Kasumi-1 (cell line): Measurements from ENCODE around the gene MRPS23.

Experiments used
- DNase-seq, 2 experiments: peaks; one replicate each; lab custom pipeline; 2025; lab: John Stamatoyannopoulos, UW

The MRPS23 gene

GRCh38 chr17:57849874-57850754, at the start of gene MRPS23:
TSS of gene MRPS23 (minus strand) at chr17:57850044. CDS start at chr17:57850010, 34 bp downstream.
- DNase-seq = peak; percentile 96 to 97

- no peak for DNase-seq
Measured at GRCh38 chr17:57899391-57899790, 49.5 kb upstream of the MRPS23 start.

- DNase-seq = no peak
Measured at GRCh38 chr17:57898487-57899311, 48.9 kb upstream of the MRPS23 start.

- DNase-seq = no peak
Measured at GRCh38 chr17:57895382-57896060, 45.7 kb upstream of the MRPS23 start.

- DNase-seq = no peak
Measured at GRCh38 chr17:57894848-57895247, 45.0 kb upstream of the MRPS23 start.

GRCh38 chr17:57892820-57893595, 43.2 kb upstream of the MRPS23 start:
- peak; percentile 96 for DNase-seq

GRCh38 chr17:57892146-57892819, 42.4 kb upstream of the MRPS23 start:
- DNase-seq = peak; percentile 75 to 82

GRCh38 chr17:57890857-57891232, 41.0 kb upstream of the MRPS23 start:
- DNase-seq = no peak

GRCh38 chr17:57889892-57890856, 40.3 kb upstream of the MRPS23 start:
- no peak for DNase-seq

GRCh38 chr17:57889252-57889651, 39.4 kb upstream of the MRPS23 start:
- DNase-seq = no peak

- DNase-seq = no peak
Measured at GRCh38 chr17:57888311-57889216, 38.7 kb upstream of the MRPS23 start.

GRCh38 chr17:57887161-57887560, 37.3 kb upstream of the MRPS23 start:
- no peak for DNase-seq

GRCh38 chr17:57886020-57886419, 36.2 kb upstream of the MRPS23 start:
- no peak for DNase-seq

- DNase-seq = no peak
Measured at GRCh38 chr17:57885148-57885915, 35.5 kb upstream of the MRPS23 start.

- no peak for DNase-seq
Measured at GRCh38 chr17:57881783-57882351, 32.0 kb upstream of the MRPS23 start.

GRCh38 chr17:57881143-57881542, 31.3 kb upstream of the MRPS23 start:
- DNase-seq = no peak

- DNase-seq = no peak
Measured at GRCh38 chr17:57880086-57880456, 30.2 kb upstream of the MRPS23 start.
